Activated CD4-positive, alpha-beta T cell treated with anti-CD3 and anti-CD28 coated beads, Interleukin-2, amount 10 ng/mL, durations not matched to agents 24 days and 14 days (primary cell): ENCODE data around the gene INPP5A. TPM values are rescaled to one million over a fixed set of nuclear protein-coding genes. Genes with fewer than 3 reads are reported as not detected.

Experiments used
- DNase-seq: peaks from one replicate; pipeline ENCODE4 v3.0.0; 2022
- H3K27ac Mint-ChIP-seq: one replicate; pipeline ENCODE4 v1.8.0; 2022; ENCODE audit warnings: mild to moderate bottlenecking, mixed read lengths
- H3K27me3 Mint-ChIP-seq: one replicate; pipeline ENCODE4 v1.8.0; 2022; ENCODE audit warnings: mixed read lengths
- H3K36me3 Mint-ChIP-seq: one replicate; pipeline ENCODE4 v1.8.0; 2022; ENCODE audit warnings: low read depth, mild to moderate bottlenecking, mixed read lengths
- H3K4me1 Mint-ChIP-seq: one replicate; pipeline ENCODE4 v1.8.0; 2021; ENCODE audit warnings: mixed read lengths
- H3K4me3 Mint-ChIP-seq: one replicate; pipeline ENCODE4 v1.8.0; 2022; ENCODE audit warnings: mild to moderate bottlenecking, moderate library complexity, mixed read lengths
- H3K9me3 Mint-ChIP-seq: one replicate; pipeline ENCODE4 v1.8.0; 2021; ENCODE audit warnings: mixed read lengths
- intact Hi-C: fragments of 100-400 bp; cut with micrococcal nuclease; formaldehyde crosslinking; loops from one replicate; pipeline ENCODE4 v1.15.1; 2023
- total RNA-seq: library from RNA; stranded (reverse); gene quantifications from 2 replicates; pipeline ENCODE4 v1.2.3, GENCODE V29; 2022

Gene INPP5A
- total RNA-seq, 1 donor from 2014 or later: 10.3 TPM

- no peaks in the 10 kb centered on the region for H3K4me1 Mint-ChIP-seq
- intact Hi-C loops: loop anchor here (10.0 kb wide), 1 partner anchor 129 kb away; no protein-coding TSS in a partner anchor
- H3K36me3 Mint-ChIP-seq: peaks cover 10% of the 10 kb centered on the region
- no peak overlapping the region for H3K4me3 Mint-ChIP-seq
- no peak overlapping the region for H3K27ac Mint-ChIP-seq
- H3K9me3 Mint-ChIP-seq: no peaks in the 10 kb centered on the region
- DNase-seq: no peak
- peaks cover 18% of the 10 kb centered on the region for H3K27me3 Mint-ChIP-seq
Observed at GRCh38 chr10:132783940-132784865, 246.6 kb downstream of the INPP5A start.

GRCh38 chr10:132784866-132785722 is 247.5 kb downstream of the INPP5A start:
- Mint-ChIP-seq H3K27ac (no peak overlapping the region), H3K9me3 (no peaks in the 10 kb centered on the region), H3K36me3 (peaks cover 10% of the 10 kb centered on the region), H3K4me3 (no peak overlapping the region), H3K27me3 (peaks cover 23% of the 10 kb centered on the region), H3K4me1 (no peaks in the 10 kb centered on the region)
- intact Hi-C loops: loop anchor here (10.0 kb wide), 1 partner anchor 130 kb away; no protein-coding TSS in a partner anchor
- no peak for DNase-seq

GRCh38 chr10:132785723-132786475 is 248.3 kb downstream of the INPP5A start, which contains the start of gene NKX6-2:
NKX6-2 (minus strand) TSS chr10:132786147; CDS start chr10:132785948, 199 bp downstream.
- peaks cover 10% of the 10 kb centered on the region for H3K36me3 Mint-ChIP-seq
- H3K4me3 Mint-ChIP-seq: no peak within 1 kb of the TSS
- no peaks in the 10 kb centered on the region for H3K9me3 Mint-ChIP-seq
- DNase-seq: no peak
- intact Hi-C loops: loop anchor here (10.0 kb wide), 1 partner anchor 131 kb away; no protein-coding TSS in a partner anchor
- peaks cover 25% of the 10 kb centered on the region for H3K27me3 Mint-ChIP-seq
- H3K4me1 Mint-ChIP-seq: no peaks in the 10 kb centered on the region
- no peak within 1 kb of the TSS for H3K27ac Mint-ChIP-seq

- Mint-ChIP-seq H3K36me3 (peaks cover 8% of the 10 kb centered on the region), H3K4me1 (no peaks in the 10 kb centered on the region), H3K27me3 (peaks cover 25% of the 10 kb centered on the region), H3K4me3 (no peak overlapping the region), H3K27ac (no peak overlapping the region), H3K9me3 (no peaks in the 10 kb centered on the region)
- DNase-seq: no peak
- intact Hi-C loops: loop anchor here (10.0 kb wide), 1 partner anchor 132 kb away; no protein-coding TSS in a partner anchor
Observed at GRCh38 chr10:132786476-132786883, 248.9 kb downstream of the INPP5A start.

GRCh38 chr10:132786884-132787494 is 249.4 kb downstream of the INPP5A start:
- H3K27ac Mint-ChIP-seq: no peak overlapping the region
- no peak overlapping the region for H3K4me3 Mint-ChIP-seq
- H3K36me3 Mint-ChIP-seq: peaks cover 6% of the 10 kb centered on the region
- H3K27me3 Mint-ChIP-seq: peaks cover 25% of the 10 kb centered on the region
- no peaks in the 10 kb centered on the region for H3K4me1 Mint-ChIP-seq
- intact Hi-C loops: loop anchor here (10.0 kb wide), 1 partner anchor 132 kb away; no protein-coding TSS in a partner anchor
- no peaks in the 10 kb centered on the region for H3K9me3 Mint-ChIP-seq
- no peak for DNase-seq

- Mint-ChIP-seq H3K4me1 (no peaks in the 10 kb centered on the region), H3K27ac (no peak overlapping the region), H3K9me3 (no peaks in the 10 kb centered on the region), H3K4me3 (no peak overlapping the region), H3K36me3 (peaks cover 6% of the 10 kb centered on the region), H3K27me3 (peaks cover 24% of the 10 kb centered on the region)
- intact Hi-C loops: loop anchor here (10.0 kb wide), 1 partner anchor 133 kb away; no protein-coding TSS in a partner anchor
- no peak for DNase-seq
Observed at GRCh38 chr10:132787495-132788179, 250.1 kb downstream of the INPP5A start.

GRCh38 chr10:132788180-132788830 is 250.7 kb downstream of the INPP5A start:
- Mint-ChIP-seq H3K27me3 (peaks cover 17% of the 10 kb centered on the region), H3K4me3 (no peak overlapping the region), H3K4me1 (no peaks in the 10 kb centered on the region), H3K9me3 (no peaks in the 10 kb centered on the region), H3K36me3 (peaks cover 2% of the 10 kb centered on the region), H3K27ac (no peak overlapping the region)
- intact Hi-C loops: loop anchor here (10.0 kb wide), 1 partner anchor 134 kb away; no protein-coding TSS in a partner anchor
- no peak for DNase-seq

GRCh38 chr10:132788831-132789219 is 251.2 kb downstream of the INPP5A start:
- H3K4me3 Mint-ChIP-seq: no peak overlapping the region
- H3K4me1 Mint-ChIP-seq: no peaks in the 10 kb centered on the region
- H3K27me3 Mint-ChIP-seq: peaks cover 13% of the 10 kb centered on the region
- no peak for DNase-seq
- H3K27ac Mint-ChIP-seq: no peak overlapping the region
- no peaks in the 10 kb centered on the region for H3K9me3 Mint-ChIP-seq
- no peaks in the 10 kb centered on the region for H3K36me3 Mint-ChIP-seq
- intact Hi-C loops: loop anchor here (10.0 kb wide), 1 partner anchor 134 kb away; no protein-coding TSS in a partner anchor

GRCh38 chr10:132789659-132790148 is 252.1 kb downstream of the INPP5A start:
- Mint-ChIP-seq H3K4me3 (no peak overlapping the region), H3K27ac (no peak overlapping the region), H3K27me3 (peaks cover 11% of the 10 kb centered on the region), H3K4me1 (no peaks in the 10 kb centered on the region), H3K36me3 (no peaks in the 10 kb centered on the region), H3K9me3 (no peaks in the 10 kb centered on the region)
- intact Hi-C loops: loop anchor here (10.0 kb wide), 1 partner anchor 135 kb away; no protein-coding TSS in a partner anchor
- no peak for DNase-seq

- H3K36me3 Mint-ChIP-seq: no peaks in the 10 kb centered on the region
- peaks cover 11% of the 10 kb centered on the region for H3K27me3 Mint-ChIP-seq
- H3K9me3 Mint-ChIP-seq: no peaks in the 10 kb centered on the region
- H3K4me3 Mint-ChIP-seq: no peak overlapping the region
- no peak overlapping the region for H3K27ac Mint-ChIP-seq
- intact Hi-C loops: no loop called here
- no peaks in the 10 kb centered on the region for H3K4me1 Mint-ChIP-seq
- DNase-seq: no peak
Observed at GRCh38 chr10:132790470-132790869, 252.9 kb downstream of the INPP5A start.

- no peaks in the 10 kb centered on the region for H3K4me1 Mint-ChIP-seq
- no peaks in the 10 kb centered on the region for H3K36me3 Mint-ChIP-seq
- no peak for DNase-seq
- no peaks in the 10 kb centered on the region for H3K9me3 Mint-ChIP-seq
- H3K27me3 Mint-ChIP-seq: peaks cover 11% of the 10 kb centered on the region
- H3K27ac Mint-ChIP-seq: no peak overlapping the region
- no peak overlapping the region for H3K4me3 Mint-ChIP-seq
- intact Hi-C loops: no loop called here
Observed at GRCh38 chr10:132790934-132791829, 253.6 kb downstream of the INPP5A start.
